Tibial artery (tissue), 4 donors: ENCODE measurements around the gene GRIA4.

Source experiments
- DNase-seq, 2 donors: peaks; one replicate each; pipeline ENCODE4 v3.0.0-alpha.2; 2019
- H3K27ac ChIP-seq, 2 donors: fragments of 200-600 bp; sonication (generic) in 1 of 2; 1 replicate in 1 of 2; 2 replicates in 1 of 2; pipeline ENCODE4 v1.5.1; 2018 to 2019; ENCODE audit warnings: mild to moderate bottlenecking in 1 of 2
- H3K27me3 ChIP-seq, 2 donors: fragments of 200-600 bp; sonication (generic) in 1 of 2; one replicate each; pipeline versions ENCODE4 v1.5.1 to v1.6.0; 2016 to 2019
- H3K36me3 ChIP-seq, 3 donors: fragments of 200-600 bp; sonication (generic) in 2 of 3; one replicate each; pipeline ENCODE4 v1.5.1; 2016 to 2019; ENCODE audit warnings: mild to moderate bottlenecking in 2 of 3
- H3K4me1 ChIP-seq, 4 donors: fragments of 200-600 bp; sonication (generic) in 2 of 4; 1 replicate in 3 of 4; 2 replicates in 1 of 4; pipeline ENCODE4 v1.5.1; 2016 to 2019
- H3K4me3 ChIP-seq, 2 donors: fragments of 200-600 bp; sonication (generic) in 1 of 2; 1 replicate in 1 of 2; 2 replicates in 1 of 2; pipeline ENCODE4 v1.5.1; 2018 to 2019; ENCODE audit warnings: mild to moderate bottlenecking in 2 of 2
- H3K9me3 ChIP-seq, 3 donors: fragments of 200-600 bp; sonication (generic) in 1 of 3; one replicate each; pipeline ENCODE4 v1.5.1; 2016 to 2019
- intact Hi-C: fragments of 100-400 bp; cut with DNase I; formaldehyde crosslinking; loops from one replicate; pipeline ENCODE4 v1.15.0; 2023; ENCODE audit warnings: low total_unique reads
- TF ChIP-seq, protein P1 (sequence below), 2 experiments: fragments of 200-600 bp in 1 of 2; fragments of 450-650 bp in 1 of 2; IDR thresholded peaks; one replicate each; pipeline ENCODE4 v1.5.1; 2017 to 2019; ENCODE audit warnings: antibody characterized with exemption in 2 of 2, mild to moderate bottlenecking in 1 of 2, moderate library complexity in 1 of 2

The GRIA4 gene

DNA sequence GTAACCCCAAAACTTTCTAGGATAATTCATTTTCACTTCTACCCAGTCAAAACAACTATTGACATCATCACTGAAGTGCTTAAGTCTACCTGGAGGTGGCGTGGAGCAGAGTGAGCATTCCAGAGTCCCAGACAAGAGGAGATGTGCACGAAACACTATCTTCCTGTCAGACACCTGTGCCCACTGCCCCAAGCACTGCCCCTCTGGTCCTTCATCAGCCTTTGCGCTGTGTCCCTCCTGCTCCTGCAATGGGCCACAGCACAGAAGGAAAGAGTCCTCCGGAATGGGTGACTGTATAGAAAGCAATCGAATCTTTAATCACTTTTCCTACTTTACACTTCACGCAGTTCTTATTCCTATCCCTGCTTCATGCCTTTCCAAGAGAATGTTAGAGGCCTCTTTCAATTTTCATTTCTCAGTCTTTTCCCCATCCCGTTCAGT, 512 bp upstream of the GRIA4 start:
- peaks cover 0 to 6% (median 0%) of the 10 kb centered on the region in 3 donors for H3K9me3 ChIP-seq
- H3K27me3 ChIP-seq = peaks cover 0 to 19% of the 10 kb centered on the region in 2 donors
- peaks cover 0 to 19% (median 11%) of the 10 kb centered on the region in 4 donors for H3K4me1 ChIP-seq
- TF ChIP-seq, protein P1, sequence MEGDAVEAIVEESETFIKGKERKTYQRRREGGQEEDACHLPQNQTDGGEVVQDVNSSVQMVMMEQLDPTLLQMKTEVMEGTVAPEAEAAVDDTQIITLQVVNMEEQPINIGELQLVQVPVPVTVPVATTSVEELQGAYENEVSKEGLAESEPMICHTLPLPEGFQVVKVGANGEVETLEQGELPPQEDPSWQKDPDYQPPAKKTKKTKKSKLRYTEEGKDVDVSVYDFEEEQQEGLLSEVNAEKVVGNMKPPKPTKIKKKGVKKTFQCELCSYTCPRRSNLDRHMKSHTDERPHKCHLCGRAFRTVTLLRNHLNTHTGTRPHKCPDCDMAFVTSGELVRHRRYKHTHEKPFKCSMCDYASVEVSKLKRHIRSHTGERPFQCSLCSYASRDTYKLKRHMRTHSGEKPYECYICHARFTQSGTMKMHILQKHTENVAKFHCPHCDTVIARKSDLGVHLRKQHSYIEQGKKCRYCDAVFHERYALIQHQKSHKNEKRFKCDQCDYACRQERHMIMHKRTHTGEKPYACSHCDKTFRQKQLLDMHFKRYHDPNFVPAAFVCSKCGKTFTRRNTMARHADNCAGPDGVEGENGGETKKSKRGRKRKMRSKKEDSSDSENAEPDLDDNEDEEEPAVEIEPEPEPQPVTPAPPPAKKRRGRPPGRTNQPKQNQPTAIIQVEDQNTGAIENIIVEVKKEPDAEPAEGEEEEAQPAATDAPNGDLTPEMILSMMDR (IDR thresholded peaks at IDR 0.05) = no peak
- no peak overlapping the region for H3K27ac ChIP-seq
- no peak overlapping the region for H3K4me3 ChIP-seq
- H3K36me3 ChIP-seq = no peaks in the 10 kb centered on the region
- DNase-seq = no peak
- intact Hi-C loops = no loop called here

DNA sequence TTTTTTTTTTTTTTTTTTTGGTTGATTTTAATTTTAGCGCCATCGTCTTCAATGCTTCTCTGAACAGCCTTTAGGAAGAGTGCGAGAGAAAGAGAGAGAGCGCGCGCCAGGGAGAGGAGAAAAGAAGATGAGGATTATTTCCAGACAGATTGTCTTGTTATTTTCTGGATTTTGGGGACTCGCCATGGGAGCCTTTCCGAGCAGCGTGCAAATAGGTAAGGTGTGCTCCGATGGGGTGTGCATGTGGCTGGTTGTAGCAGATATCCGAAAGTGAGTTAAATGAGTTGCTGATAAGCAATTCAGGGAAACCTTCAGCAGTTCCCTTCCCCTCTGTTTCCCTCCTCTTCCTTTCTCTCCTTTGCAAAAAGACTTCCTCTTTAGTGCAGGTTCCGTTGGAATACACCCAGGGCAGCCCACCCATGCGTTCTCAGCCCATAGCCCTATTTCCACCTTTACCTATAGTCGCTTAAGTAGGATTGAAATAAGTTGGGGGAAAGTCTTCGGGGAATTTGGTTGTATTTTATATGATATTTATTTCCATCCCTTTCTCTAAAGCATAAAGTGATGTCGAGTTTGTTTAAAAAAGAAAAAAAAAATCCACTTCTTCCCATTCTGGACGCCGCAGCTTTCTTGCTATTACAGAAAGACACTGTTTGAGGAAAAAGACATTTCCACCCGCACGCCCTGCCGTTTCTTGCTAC, 1.1 kb downstream of the GRIA4 start:
- Histone ChIP-seq H3K27me3 (peaks cover 0 to 17% of the 10 kb centered on the region in 2 donors), H3K4me3 (peak overlapping the region; percentile 17 to 47), H3K36me3 (no peaks in the 10 kb centered on the region), H3K9me3 (no peaks in the 10 kb centered on the region), H3K27ac (no peak overlapping the region), H3K4me1 (peaks cover 0 to 19% (median 11%) of the 10 kb centered on the region in 4 donors)
- intact Hi-C loops = no loop called here
- TF ChIP-seq, protein P1 (IDR thresholded peaks at IDR 0.05) = no peak
- no peak for DNase-seq

DNA sequence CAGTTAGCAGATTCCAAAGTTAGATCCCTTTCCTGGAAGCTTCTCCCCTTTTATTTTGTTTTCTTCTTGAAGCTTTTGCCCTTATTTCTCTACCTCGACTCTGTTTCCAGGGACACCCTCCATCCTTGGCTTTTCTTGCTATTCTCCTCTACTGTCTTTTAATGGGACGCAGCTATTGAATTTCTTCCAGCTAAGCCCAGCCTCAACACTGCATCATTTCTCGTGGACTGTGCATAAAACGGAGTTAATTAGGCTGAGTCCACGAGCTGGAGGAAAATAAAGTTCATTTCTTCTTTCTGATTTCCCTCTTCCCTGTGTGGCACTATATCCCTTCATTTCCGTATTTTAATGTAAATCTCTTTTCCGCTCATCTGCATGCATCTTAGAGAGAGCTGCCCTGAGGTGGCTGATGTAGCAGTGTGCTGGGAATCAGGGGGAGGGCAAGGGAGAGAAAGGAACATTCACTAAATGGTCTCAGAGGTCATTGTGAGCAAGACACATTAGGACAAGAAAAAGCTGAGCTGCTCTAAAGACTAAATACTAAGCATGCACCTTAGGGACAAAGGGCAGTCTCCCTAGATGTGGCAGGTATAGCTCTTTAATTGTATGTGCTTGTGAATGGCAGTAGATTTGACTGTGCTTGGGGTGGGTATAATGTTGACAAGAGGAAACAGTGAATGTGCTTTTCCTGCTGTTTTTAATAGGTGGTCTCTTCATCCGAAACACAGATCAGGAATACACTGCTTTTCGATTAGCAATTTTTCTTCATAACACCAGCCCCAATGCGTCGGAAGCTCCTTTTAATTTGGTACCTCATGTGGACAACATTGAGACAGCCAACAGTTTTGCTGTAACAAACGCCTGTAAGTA, 1.9 kb downstream of the GRIA4 start:
- no peak for DNase-seq
- Histone ChIP-seq H3K27ac (no peak overlapping the region), H3K36me3 (no peaks in the 10 kb centered on the region), H3K4me3 (no peak overlapping the region), H3K27me3 (peaks cover 0 to 17% of the 10 kb centered on the region in 2 donors), H3K9me3 (no peaks in the 10 kb centered on the region), H3K4me1 (peaks cover 0 to 19% (median 11%) of the 10 kb centered on the region in 4 donors)
- intact Hi-C loops = no loop called here
- TF ChIP-seq, protein P1 (IDR thresholded peaks at IDR 0.05) = no peak

DNA sequence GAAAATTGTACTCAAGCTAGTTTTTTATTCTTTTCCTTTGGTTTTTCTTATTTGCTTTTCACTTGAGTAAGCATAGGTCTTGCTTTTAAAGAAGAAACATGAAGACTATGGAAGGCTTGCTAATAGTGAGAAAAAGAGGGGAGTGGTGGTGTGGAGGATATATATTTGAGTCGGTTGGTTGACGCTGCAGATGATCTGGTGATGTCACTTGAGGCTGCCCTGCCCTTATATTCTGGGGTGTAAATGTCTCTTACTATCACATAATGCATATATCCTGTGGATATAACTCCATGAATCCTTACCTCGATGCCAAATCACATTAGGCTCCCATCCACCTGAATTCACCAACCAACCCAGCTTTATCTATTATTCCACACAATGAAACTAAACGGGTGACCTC, 2.9 kb downstream of the GRIA4 start:
- H3K4me3 ChIP-seq = no peak overlapping the region
- TF ChIP-seq, protein P1 (IDR thresholded peaks at IDR 0.05) = no peak
- DNase-seq = no peak

DNA sequence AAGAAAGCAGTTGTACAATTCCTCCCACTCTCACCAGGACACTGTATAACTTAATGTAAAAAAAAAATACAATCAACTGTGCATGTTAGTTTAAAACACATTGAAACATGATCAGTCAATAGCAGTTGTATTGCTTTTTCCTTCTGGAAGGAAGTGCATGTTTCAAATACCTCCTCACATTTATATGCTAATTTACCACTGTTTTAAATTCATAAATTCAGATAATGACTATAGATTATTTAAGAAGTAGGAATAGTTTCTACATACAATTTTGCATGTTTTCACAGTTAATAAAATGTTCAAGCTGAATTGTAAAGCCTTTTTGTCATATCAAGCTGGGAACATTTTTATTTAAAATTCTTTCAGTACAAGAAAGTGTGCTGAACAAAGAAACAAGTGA, 3.3 kb downstream of the GRIA4 start:
- H3K4me3 ChIP-seq = no peak overlapping the region
- peaks cover 0 to 19% (median 11%) of the 10 kb centered on the region in 4 donors for H3K4me1 ChIP-seq
- no peak overlapping the region for H3K27ac ChIP-seq
- TF ChIP-seq, protein P1 (IDR thresholded peaks at IDR 0.05) = no peak
- intact Hi-C loops = no loop called here
- H3K9me3 ChIP-seq = no peaks in the 10 kb centered on the region
- peaks cover 0 to 17% of the 10 kb centered on the region in 2 donors for H3K27me3 ChIP-seq
- no peaks in the 10 kb centered on the region for H3K36me3 ChIP-seq
- no peak for DNase-seq

More for the DNA sequence above, 2.9 kb downstream of the GRIA4 start:
- H3K36me3 ChIP-seq = no peaks in the 10 kb centered on the region
- intact Hi-C loops = no loop called here
- H3K27ac ChIP-seq = no peak overlapping the region
- H3K4me1 ChIP-seq = peaks cover 0 to 19% (median 11%) of the 10 kb centered on the region in 4 donors
- peaks cover 0 to 17% of the 10 kb centered on the region in 2 donors for H3K27me3 ChIP-seq
- no peaks in the 10 kb centered on the region for H3K9me3 ChIP-seq
